Islet of Langerhans (tissue), 1 donor: Measurements from ENCODE around the gene IGF1R.

ENCODE experiments used
- FAIRE-seq: peaks from one replicate; lab custom pipeline; 2011; peaks lifted over from hg19 to GRCh38; lab: Jason Lieb, UNC

The IGF1R gene

DNA sequence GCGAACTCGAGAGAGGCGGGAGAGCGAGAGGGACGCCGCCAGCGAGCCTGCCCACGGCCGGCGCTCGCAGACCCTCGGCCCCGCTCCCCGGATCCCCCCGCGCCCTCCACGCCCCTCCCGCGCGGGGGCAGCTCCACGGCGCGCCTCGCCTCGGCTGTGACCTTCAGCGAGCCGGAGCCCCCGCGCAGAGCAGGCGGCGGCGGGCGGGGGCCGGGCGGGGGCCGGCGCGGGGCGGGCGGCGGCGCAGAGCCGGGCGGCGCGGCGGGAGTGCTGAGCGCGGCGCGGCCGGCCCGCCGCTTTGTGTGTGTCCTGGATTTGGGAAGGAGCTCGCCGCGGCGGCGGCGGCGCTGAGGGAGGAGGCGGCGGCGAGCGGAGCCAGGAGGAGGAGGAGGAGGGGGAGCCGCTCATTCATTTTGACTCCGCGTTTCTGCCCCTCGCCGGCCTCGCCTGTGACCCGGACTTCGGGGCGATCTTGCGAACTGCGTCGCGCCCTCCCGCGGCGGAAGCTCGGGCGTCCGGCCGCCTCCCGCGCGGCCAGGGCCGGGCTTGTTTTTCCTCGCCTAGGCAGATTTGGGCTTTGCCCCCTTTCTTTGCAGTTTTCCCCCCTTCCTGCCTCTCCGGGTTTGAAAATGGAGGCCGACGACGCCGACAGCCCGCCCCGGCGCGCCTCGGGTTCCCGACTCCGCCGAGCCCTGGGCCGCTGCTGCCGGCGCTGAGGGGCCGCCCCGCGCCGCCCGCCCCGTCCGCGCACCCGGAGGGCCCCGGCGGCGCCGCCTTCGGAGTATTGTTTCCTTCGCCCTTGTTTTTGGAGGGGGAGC is 524 bp downstream of the IGF1R start:
- no peak for FAIRE-seq

DNA sequence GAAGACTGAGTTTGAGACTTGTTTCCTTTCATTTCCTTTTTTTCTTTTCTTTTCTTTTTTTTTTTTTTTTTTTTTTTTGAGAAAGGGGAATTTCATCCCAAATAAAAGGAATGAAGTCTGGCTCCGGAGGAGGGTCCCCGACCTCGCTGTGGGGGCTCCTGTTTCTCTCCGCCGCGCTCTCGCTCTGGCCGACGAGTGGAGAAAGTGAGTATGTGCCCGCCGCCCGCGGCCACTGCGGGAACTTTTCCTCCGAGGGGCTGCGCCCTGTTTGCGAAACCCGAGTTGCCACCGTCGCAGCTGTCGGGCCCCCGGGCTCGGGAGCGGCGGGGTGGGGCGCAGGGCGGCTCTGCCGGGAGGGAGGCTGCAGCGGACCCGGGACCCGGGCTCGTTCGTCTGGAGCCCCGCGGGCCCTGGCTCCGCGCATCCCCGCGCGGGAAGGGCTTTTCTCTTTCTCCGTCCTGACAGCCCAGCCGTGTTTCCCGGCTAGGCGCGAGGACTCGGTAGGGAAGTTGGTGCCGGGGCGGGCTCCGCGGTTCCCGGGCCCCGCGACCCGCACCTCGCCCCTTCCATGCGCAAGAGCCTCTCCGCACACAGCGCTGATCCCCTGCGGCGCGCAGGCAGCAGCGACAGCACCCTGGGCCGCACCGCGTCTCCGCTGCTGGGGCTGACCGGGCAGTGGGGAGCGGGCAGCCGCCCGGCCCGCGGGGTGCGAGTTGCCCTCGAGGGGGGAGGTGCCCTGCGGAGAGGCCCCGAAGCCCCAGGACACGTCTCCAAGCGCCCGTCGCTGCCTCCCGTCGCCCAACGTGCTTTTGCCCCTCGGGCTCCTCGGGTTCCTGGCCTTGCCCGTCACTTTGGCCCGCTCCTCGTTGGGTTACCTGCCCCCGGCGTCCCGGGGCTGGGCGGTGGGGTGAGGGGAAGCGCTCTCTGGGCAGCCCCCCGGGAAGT is 1.4 kb downstream of the IGF1R start:
- FAIRE-seq, result no peak

- FAIRE-seq, result no peak
Observed at GRCh38 chr15:98650417-98651035, 2.2 kb downstream of the IGF1R start.

DNA sequence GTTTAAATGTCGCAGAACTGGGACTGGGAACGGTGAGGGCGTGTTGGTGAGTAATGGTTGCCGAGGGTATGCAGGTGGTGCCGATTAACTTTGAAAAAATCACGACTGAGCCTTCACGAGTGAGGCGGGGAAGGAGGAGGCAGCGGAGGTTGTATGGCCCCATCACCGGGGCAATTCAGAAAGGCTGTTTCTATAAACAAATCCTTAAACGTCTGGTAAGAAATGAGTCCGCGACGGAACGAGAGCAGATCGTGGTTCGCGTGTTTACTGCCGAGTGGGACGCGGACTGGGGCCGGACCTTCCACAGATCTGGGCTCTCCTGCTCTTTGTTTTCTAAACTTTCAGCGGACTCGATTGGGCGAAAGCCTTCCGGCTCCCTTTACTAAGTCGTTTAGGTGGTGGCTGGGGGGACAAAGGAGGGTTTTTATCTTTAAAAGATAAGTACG is 2.7 kb downstream of the IGF1R start:
- FAIRE-seq, result no peak

DNA sequence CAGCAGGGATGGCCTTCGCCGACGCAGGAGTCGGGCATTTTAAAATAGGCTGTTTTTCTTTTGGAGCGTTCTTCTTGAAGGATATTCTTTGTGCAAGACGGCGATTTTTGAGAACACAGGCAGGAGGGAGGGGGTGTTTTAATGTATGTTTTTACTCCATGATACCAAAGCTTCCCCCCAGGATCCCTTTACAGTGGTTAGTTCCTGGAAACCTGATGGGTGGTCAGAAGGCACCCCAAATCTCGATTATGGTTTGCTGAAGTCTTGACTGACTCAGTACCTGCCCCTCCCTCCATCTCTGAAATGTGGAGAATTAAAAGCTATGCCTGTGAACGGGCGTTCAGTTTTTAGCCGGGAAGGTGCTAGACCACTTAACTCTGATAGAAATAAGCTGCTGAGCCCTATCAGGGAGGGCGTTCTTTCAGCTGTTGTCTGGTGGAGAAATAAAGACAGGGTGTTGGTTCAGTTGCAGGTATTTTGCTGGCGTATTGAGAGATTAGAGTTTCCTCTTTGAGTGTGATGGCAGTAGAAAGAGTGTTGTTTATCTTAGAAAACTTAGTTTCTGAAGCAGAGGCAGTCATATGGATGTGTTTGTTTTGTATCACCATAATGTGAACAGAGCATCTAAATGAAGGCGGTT is 3.4 kb downstream of the IGF1R start:
- no peak for FAIRE-seq

DNA sequence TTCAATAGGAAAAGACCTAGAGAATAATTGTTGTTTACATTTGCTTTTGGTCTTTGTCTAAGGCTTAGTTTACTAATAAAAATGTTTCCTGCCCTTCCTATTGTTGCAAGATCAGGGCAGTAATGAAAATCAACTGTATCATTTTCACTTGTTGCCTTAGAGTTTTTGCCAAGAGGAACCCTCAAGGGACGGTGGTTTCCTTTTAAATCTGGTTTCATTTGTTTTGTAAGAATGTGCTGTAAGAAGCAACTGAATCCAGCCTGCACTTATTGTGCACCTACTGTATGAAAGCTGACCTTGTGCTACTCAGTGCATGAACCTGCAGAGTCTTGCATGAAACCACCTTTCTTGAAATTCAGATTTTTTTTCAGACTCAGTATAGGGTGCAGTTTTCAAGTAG is 5.3 kb downstream of the IGF1R start:
- FAIRE-seq, result no peak

GRCh38 chr15:98654790-98655360 is 6.5 kb downstream of the IGF1R start:
- FAIRE-seq, result no peak

- FAIRE-seq, result no peak
Observed at GRCh38 chr15:98655732-98656131, 7.4 kb downstream of the IGF1R start.

GRCh38 chr15:98657721-98658120 is 9.4 kb downstream of the IGF1R start:
- no peak for FAIRE-seq

DNA sequence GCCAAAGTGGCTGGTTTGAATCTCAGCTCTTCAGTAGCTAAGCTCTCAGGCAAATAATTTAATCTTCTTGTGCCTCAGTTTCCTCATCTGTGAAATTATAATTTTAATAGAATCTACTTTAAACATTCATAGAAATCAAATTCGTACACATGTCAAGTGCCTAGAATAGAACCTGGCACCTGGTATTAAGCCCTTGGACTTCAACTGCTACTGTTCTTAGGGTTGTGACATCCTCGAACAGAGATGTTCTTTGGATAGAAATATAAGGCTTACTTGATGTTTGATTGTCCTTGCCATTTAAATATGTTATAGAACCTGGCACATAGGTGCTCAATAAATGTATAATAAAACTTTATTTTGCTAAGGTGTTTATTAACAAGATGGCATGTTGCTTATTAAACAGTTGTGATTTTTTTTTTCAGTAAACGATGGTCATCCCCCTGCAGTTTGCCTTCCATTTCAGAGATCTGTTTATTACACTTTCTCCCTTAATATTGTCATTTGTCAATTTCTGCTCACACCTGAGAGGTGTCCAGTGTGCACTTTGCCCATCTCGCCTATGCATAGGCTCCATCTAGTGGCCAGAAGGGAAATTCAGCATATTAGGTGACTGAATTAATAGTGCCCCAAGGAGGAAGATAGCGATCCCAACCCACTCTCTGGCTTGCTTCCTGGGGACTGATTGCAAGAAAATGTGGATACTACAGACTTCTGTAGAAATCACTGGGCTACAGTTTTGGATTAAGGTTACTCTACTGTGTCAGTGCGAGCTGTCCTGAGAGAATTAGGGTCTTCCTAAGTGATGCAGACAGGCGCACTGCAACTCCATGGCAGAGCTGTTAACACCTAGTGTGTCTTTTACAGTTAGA is 10.7 kb downstream of the IGF1R start:
- FAIRE-seq, result peak; percentile 85

GRCh38 chr15:98660055-98660454 is 11.7 kb downstream of the IGF1R start:
- no peak for FAIRE-seq

- FAIRE-seq, result no peak
Observed at GRCh38 chr15:98663045-98663444, 14.7 kb downstream of the IGF1R start.

- no peak for FAIRE-seq
Observed at GRCh38 chr15:98663606-98664005, 15.3 kb downstream of the IGF1R start.

DNA sequence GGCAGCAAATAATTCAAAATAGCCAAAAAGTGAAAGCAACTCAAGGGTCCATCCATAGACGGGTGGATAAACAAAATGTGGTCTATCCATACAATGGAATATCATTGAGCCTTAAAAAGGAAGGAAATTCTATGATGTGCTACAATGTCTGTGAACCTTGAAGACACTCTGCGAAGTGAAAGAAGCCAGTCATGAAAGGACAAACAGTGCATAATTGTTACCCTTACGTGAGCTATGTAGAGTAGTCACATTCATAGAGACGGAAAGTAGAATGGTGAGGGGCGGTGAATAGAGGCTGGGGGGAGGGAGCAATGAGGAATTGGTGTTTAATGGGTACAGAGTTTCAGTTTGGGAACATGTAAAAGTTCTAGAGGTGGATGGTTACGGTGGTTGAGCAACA is 18.1 kb downstream of the IGF1R start:
- no peak for FAIRE-seq

- no peak for FAIRE-seq
Observed at GRCh38 chr15:98666841-98667240, 18.5 kb downstream of the IGF1R start.

DNA sequence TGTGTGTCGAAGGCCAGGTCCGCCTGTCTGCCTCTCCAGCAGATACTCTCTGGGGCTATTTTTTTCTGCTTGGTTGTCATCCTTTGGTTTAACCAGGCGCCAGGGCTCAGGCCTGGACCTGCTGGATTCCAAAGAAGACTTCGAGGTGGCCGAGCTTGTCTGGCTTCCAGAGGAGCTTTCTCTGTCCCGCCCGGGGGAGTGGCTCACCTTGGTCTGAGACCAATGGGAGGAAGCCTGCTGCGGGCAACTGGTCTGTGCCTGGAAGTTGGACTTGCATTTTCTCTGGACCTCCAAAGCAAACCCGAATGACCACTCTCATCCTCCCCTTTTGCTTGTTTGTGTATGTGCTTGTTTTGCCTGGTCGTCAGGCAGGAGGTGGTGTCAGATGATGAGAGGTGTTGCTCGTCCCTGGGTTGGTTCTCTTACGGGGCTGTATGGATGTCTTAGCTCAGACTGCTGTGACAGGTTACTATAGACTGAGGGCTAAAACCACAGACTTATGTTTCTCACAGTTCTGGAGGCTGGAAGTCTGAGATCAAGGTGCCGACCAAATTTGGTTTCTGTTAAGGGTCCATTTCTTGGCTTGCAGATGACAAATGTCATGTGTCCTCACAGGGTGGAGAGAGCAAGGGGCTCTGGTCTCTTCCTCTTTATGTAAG is 19.3 kb downstream of the IGF1R start:
- no peak for FAIRE-seq

- no peak for FAIRE-seq
Observed at GRCh38 chr15:98668566-98669308, 20.4 kb downstream of the IGF1R start.

GRCh38 chr15:98669638-98670037 is 21.3 kb downstream of the IGF1R start:
- no peak for FAIRE-seq
